ENCODE data around the gene KRTAP5-6.

- TF ChIP-seq USF2 (IDR thresholded peaks at IDR 0.05) (no peak), CTCF (IDR thresholded peaks at IDR 0.05) (no peak), RNF2 (IDR thresholded peaks at IDR 0.05; ENCODE audit: borderline replicate concordance, low read depth) (no peak), PBX3 (IDR thresholded peaks at IDR 0.05) (no peak), HMGXB4 (CRISPR knock-in tag; IDR thresholded peaks at IDR 0.05; ENCODE audit: borderline replicate concordance) (no peak), POLR2A (IDR thresholded peaks at IDR 0.05; ENCODE audit: low read length) (no peak), HDAC2 (IDR thresholded peaks at IDR 0.05) (no peak), RFX5 (IDR thresholded peaks at IDR 0.05) (no peak), EP300 (IDR thresholded peaks at IDR 0.05) (no peak), PHF8 (IDR thresholded peaks at IDR 0.05; ENCODE audit: borderline replicate concordance, low read depth) (no peak), REST (IDR thresholded peaks at IDR 0.05) (no peak)
Measured at GRCh38 chr11:1707751-1708150, 10.8 kb downstream of the KRTAP5-6 start.

All from A549 (cell line).